Pancreas (tissue), 10 donors: Measurements from ENCODE around the gene NEK4. TPM values are rescaled to one million over a fixed set of nuclear protein-coding genes. Genes with fewer than 3 reads are reported as not detected.
"Not testable (repeated sequence)": the region's sequence is repeated elsewhere in the genome, so short reads cannot be mapped to it uniquely, and the experiment has no call there.

Experiments
- ATAC-seq, 4 donors: fragments of 200-7000 bp; cut with Tn5 transposase; one replicate each; pipeline versions ENCODE4 v1.8.0 to v1.9.1; 2020; ENCODE audit warnings: mild to moderate bottlenecking in 4 of 4, moderate library complexity in 4 of 4
- DNase-seq, 6 donors: peaks; one replicate each; pipeline ENCODE4 v3.0.0-alpha.2; 2020
- FAIRE-seq: peaks from 2 replicates; lab custom pipeline; 2012; peaks lifted over from hg19 to GRCh38; lab: Jason Lieb, UNC
- H3K27ac ChIP-seq, 4 donors: fragments of 200-600 bp; sonication (generic); 1 replicate in 3 of 4; 2 replicates in 1 of 4; pipeline versions ENCODE4 v1.5.0 to v1.8.0; 2020
- H3K27me3 ChIP-seq, 4 donors: fragments of 200-600 bp; one replicate each; pipeline ENCODE4 v1.8.0; 2021
- H3K36me3 ChIP-seq, 3 donors: fragments of 200-600 bp; sonication (generic) in 1 of 3; one replicate each; pipeline versions ENCODE4 v1.5.0 to v1.8.0; 2020 to 2021
- H3K4me1 ChIP-seq, 3 donors: fragments of 200-600 bp; one replicate each; pipeline ENCODE4 v1.8.0; 2021
- H3K4me3 ChIP-seq, 4 donors: fragments of 200-600 bp; sonication (generic) in 2 of 4; one replicate each; pipeline versions ENCODE4 v1.5.0 to v1.8.0; 2020 to 2021
- H3K9me3 ChIP-seq, 4 donors: fragments of 200-600 bp; one replicate each; pipeline ENCODE4 v1.8.0; 2021
- CTCF ChIP-seq, 4 donors: fragments of 200-600 bp; sonication (generic) in 3 of 4; IDR thresholded peaks; one replicate each; pipeline versions ENCODE4 v1.5.0 to v1.8.0; 2021; ENCODE audit warnings: antibody characterized with exemption in 4 of 4
- WGBS, 2 donors: extraction: QIAGEN DNeasy Blood & Tissue Kit; methylation state at CpG; one replicate each; pipeline ENCODE4 v1.1.7; 2013; 5-methylcytosine and 5-hydroxymethylcytosine counted together
- intact Hi-C, 3 donors: fragments of 100-400 bp; cut with DNase I; formaldehyde crosslinking; loops; one replicate each; pipeline versions ENCODE4 v1.11.1 to v1.14.2; 2022
- polyA plus RNA-seq, 2 donors: library from polyadenylated mRNA; stranded (reverse); fragments of 200-250 nt; gene quantifications; one replicate each; pipeline ENCODE4 v1.2.3, GENCODE V29; 2013
- total RNA-seq, 6 donors: library from RNA; stranded (reverse); fragmentation: NEBNext Ultra II Directional in 4 of 6; extraction: Animal tissue kit (Norgen Biotek cat#: 25700) in 4 of 6; gene quantifications; one replicate each; pipeline versions ENCODE4 v1.2.1 to v1.2.4, GENCODE V29; 2021 to 2023
- donor health status: healthy with polysubstance abuse.
- donor health status: DM: no; HTN: no; CAD: no; lungs with moderate emphysema.
- donor health status: DM: no; HTN: no; CAD: no.
- donor health status: control.
- donor health status: control.
- donor health status: Bipolar disorder and iron deficiency.
- donor health status: DM: yes; HTN: yes; CAD: no.
- donor health status: DM: no; HTN: no; CAD: no.
- donor health status: DM: no; HTN: no; CAD: no.
- donor health status: DM: yes; HTN: yes; CAD: no.

The NEK4 gene
- total and polyA plus RNA-seq, 8 donors = 4.0 to 22.0 (median 14.8) TPM

GRCh38 chr3:52777127-52777958 lies 6.6 kb upstream of the NEK4 start, which contains the start of gene ITIH1:
Gene ITIH1 (plus strand): TSS chr3:52777599. CDS start chr3:52777616, 17 bp downstream.
- Histone ChIP-seq H3K4me1 (no peaks in the 10 kb centered on the region), H3K27ac (no peak within 1 kb of the TSS), H3K36me3 (no peaks in the 10 kb centered on the region), H3K4me3 (no peak within 1 kb of the TSS), H3K27me3 (no peaks in the 10 kb centered on the region), H3K9me3 (no peaks in the 10 kb centered on the region)
- ATAC-seq (peak in 2 of 4 donors; percentile 31 to 47), DNase-seq (peak in 3 of 6 donors; percentile 4 to 38 (median 37)), FAIRE-seq (no peak)
- intact Hi-C loops = no loop called here
- no peak for TF ChIP-seq CTCF (IDR thresholded peaks at IDR 0.05)
- WGBS, 2 donors = 58 to 62% methylated on average over 12 of the region's 12 CpGs

- WGBS, 2 donors = 66 to 75% methylated on average over 6 of the region's 6 CpGs
- H3K27ac ChIP-seq = peak overlapping the region in 1 of 4 donors; percentile 51
- H3K4me1 ChIP-seq, ATAC-seq, FAIRE-seq, H3K4me3 ChIP-seq, H3K9me3 ChIP-seq, H3K27me3 ChIP-seq, H3K36me3 ChIP-seq, intact Hi-C loops: not testable (repeated sequence)
- DNase-seq = peak in 1 of 6 donors; percentile 18
Measured at GRCh38 chr3:52776486-52776885, 5.7 kb upstream of the NEK4 start.

GRCh38 chr3:52775877-52776276 lies 5.1 kb upstream of the NEK4 start:
- WGBS, 2 donors = 54 to 55% methylated on average over 8 of the region's 8 CpGs
- ATAC-seq (no peak), DNase-seq (peak in 2 of 6 donors; percentile 10 to 27), FAIRE-seq (no peak)
- intact Hi-C loops = no loop called here
- H3K27me3 ChIP-seq = no peaks in the 10 kb centered on the region
- H3K27ac ChIP-seq = peak overlapping the region in 2 of 4 donors; percentile 51 to 55
- H3K9me3 ChIP-seq = no peaks in the 10 kb centered on the region
- H3K4me1 ChIP-seq = no peaks in the 10 kb centered on the region
- no peaks in the 10 kb centered on the region for H3K36me3 ChIP-seq
- TF ChIP-seq CTCF (IDR thresholded peaks at IDR 0.05) = no peak
- no peak overlapping the region for H3K4me3 ChIP-seq

GRCh38 chr3:52774901-52775864 lies 4.4 kb upstream of the NEK4 start:
- Histone ChIP-seq H3K9me3 (no peaks in the 10 kb centered on the region), H3K36me3 (no peaks in the 10 kb centered on the region), H3K4me3 (no peak overlapping the region), H3K4me1 (peaks cover 0 to under 1% (median 0%) of the 10 kb centered on the region in 3 donors), H3K27ac (peak overlapping the region in 2 of 4 donors; percentile 51 to 55), H3K27me3 (no peaks in the 10 kb centered on the region)
- no peak for TF ChIP-seq CTCF (IDR thresholded peaks at IDR 0.05)
- DNase-seq (peak in 5 of 6 donors; percentile 18 to 72 (median 59)), FAIRE-seq (no peak), ATAC-seq (peak in 1 of 4 donors; percentile 11)
- 26 to 28% methylated on average over 6 of the region's 6 CpGs for WGBS, 2 donors
- intact Hi-C loops = no loop called here
